ENCODE data around the gene PFDN2.

The PFDN2 gene

DNA sequence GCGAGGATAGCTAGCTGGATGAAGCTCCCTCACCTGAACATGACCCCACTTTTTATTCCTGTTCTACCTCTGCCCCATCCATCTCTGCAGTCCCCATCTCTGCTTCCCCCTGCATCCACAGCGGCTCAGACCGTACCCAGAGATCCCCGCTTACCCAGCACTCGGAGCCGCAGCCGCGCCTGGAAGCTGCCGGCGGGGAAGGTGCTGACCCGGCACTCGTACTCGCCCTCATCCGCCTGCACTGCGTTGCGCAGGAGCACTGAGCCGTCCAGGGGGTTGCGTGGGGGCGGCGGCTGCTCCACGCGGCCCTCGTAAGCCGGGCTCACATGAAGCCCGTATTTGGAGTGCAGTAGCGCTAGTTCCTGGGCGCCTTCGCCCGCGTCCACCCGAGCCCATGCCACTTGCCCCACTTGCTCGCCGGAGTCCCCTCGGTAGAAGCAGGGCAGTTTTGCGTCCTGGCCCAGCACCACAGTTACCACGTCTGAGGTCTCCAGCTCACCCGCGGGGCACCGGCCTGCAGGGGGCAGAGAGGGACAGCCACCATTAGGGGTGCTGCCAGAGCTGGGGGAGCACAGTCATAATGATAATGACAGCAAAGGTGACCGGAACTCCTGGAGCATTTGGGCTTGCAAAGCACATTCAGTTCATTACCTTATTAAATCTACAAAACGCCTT, 38.3 kb downstream of the PFDN2 start:
- Histone ChIP-seq H3K79me2 (ENCODE audit: insufficient read depth, low read depth) (no peaks in the 10 kb centered on the region), H3K4me2 (no peak overlapping the region), H3K4me3 (IDR thresholded peaks at IDR 0.05; ENCODE audit: insufficient read depth, low read depth, low read length) (no peak overlapping the region), H3K27ac (no peak overlapping the region), H3K27me3 (ENCODE audit: insufficient read depth, low read depth) (no peaks in the 10 kb centered on the region), H4K20me1 (ENCODE audit: insufficient read depth) (no peaks in the 10 kb centered on the region), H2AFZ (ENCODE audit: low read depth) (no peak overlapping the region), H3K9ac (no peak overlapping the region), H3K4me1 (ENCODE audit: low read depth, poor library complexity, severe bottlenecking) (peaks cover 8% of the 10 kb centered on the region), H3K36me3 (ENCODE audit: insufficient read depth) (no peaks in the 10 kb centered on the region)
- no peak for TF ChIP-seq CTCF (conservative IDR thresholded peaks at IDR 0.05; ENCODE audit: low read depth, low read length)

DNA sequence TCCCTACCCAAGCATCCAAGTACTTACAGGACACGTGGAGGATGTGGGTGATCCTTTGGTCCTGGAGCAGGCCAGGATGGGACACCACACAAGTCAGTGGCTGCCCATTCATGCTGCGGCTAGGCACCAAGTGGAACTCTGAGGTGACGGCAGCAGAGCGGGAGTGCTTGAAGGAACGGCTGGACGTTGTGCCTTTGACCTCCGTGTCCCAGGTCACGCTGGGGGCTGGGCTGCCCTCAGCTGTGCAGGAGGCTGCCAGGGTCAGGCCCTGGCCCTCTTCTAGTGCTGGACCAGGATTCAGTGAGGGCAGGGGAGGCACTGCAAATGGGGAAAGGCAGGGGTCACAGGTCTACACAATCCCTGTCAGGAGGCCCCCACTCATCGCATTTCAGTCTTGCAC, 40.4 kb downstream of the PFDN2 start:
- Histone ChIP-seq H3K4me2 (no peak overlapping the region), H3K4me1 (ENCODE audit: low read depth, poor library complexity, severe bottlenecking) (no peaks in the 10 kb centered on the region), H4K20me1 (ENCODE audit: insufficient read depth) (no peaks in the 10 kb centered on the region)

GRCh38 chr1:161076410-161076809, 41.4 kb downstream of the PFDN2 start:
- Histone ChIP-seq H3K4me3 (IDR thresholded peaks at IDR 0.05; ENCODE audit: insufficient read depth, low read depth, low read length) (no peak overlapping the region), H4K20me1 (ENCODE audit: insufficient read depth) (no peaks in the 10 kb centered on the region), H3K79me2 (ENCODE audit: insufficient read depth, low read depth) (no peaks in the 10 kb centered on the region), H3K4me1 (ENCODE audit: low read depth, poor library complexity, severe bottlenecking) (peaks cover 8% of the 10 kb centered on the region), H3K9ac (no peak overlapping the region), H3K36me3 (ENCODE audit: insufficient read depth) (no peaks in the 10 kb centered on the region), H3K27ac (no peak overlapping the region), H3K27me3 (ENCODE audit: insufficient read depth, low read depth) (no peaks in the 10 kb centered on the region), H3K4me2 (no peak overlapping the region), H2AFZ (ENCODE audit: low read depth) (no peak overlapping the region)
- no peak for TF ChIP-seq CTCF (conservative IDR thresholded peaks at IDR 0.05; ENCODE audit: low read depth, low read length)

More for the DNA sequence above, 40.4 kb downstream of the PFDN2 start:
- Histone ChIP-seq H3K27ac (no peak overlapping the region), H3K79me2 (ENCODE audit: insufficient read depth, low read depth) (no peaks in the 10 kb centered on the region), H3K27me3 (ENCODE audit: insufficient read depth, low read depth) (no peaks in the 10 kb centered on the region), H2AFZ (ENCODE audit: low read depth) (no peak overlapping the region), H3K4me3 (IDR thresholded peaks at IDR 0.05; ENCODE audit: insufficient read depth, low read depth, low read length) (no peak overlapping the region), H3K9ac (no peak overlapping the region), H3K36me3 (ENCODE audit: insufficient read depth) (no peaks in the 10 kb centered on the region)
- no peak for TF ChIP-seq CTCF (conservative IDR thresholded peaks at IDR 0.05; ENCODE audit: low read depth, low read length)

- Histone ChIP-seq H3K36me3 (ENCODE audit: insufficient read depth) (no peaks in the 10 kb centered on the region), H3K4me3 (IDR thresholded peaks at IDR 0.05; ENCODE audit: insufficient read depth, low read depth, low read length) (no peak overlapping the region), H3K27ac (no peak overlapping the region), H3K79me2 (ENCODE audit: insufficient read depth, low read depth) (no peaks in the 10 kb centered on the region), H4K20me1 (ENCODE audit: insufficient read depth) (no peaks in the 10 kb centered on the region), H3K4me2 (no peak overlapping the region), H2AFZ (ENCODE audit: low read depth) (no peak overlapping the region), H3K9ac (no peak overlapping the region), H3K27me3 (ENCODE audit: insufficient read depth, low read depth) (no peaks in the 10 kb centered on the region), H3K4me1 (ENCODE audit: low read depth, poor library complexity, severe bottlenecking) (peaks cover 22% of the 10 kb centered on the region)
- TF ChIP-seq CTCF (conservative IDR thresholded peaks at IDR 0.05; ENCODE audit: low read depth, low read length), result no peak
Measured at GRCh38 chr1:161074676-161075368, 43.0 kb downstream of the PFDN2 start.

Measured in KMS-11 (cell line).